ENCODE results near the gene TRIM41.

DNA sequence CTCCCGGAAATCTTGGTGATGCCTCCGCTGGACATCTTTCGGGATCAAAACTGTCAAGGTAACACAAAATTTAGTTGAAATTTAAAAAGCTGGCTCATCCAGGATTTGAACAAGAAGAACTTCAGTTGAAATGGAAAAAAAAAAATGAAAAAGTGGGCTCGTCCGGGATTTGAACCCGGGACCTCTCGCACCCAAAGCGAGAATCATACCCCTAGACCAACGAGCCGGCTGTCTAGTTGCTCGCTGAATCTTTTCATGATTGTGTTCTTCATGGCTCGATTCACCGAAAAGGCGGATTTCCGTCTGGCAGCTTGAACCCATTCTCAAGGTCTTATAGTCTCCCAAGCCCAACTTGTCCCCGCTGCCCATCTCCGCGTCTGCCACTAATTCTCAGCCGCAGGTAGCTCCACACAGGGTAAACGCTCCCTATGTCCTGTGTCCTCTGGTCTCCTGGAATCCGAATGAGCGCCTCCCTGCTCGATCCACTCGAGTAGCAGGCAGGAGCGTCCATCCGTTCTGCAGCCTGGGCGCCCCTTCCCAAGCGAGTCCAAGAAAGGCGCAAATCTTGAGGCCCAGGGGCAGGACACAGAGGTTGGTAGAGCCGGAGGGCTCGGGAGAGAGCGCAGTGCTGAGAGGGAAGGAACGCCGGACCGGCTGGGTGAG, 34.2 kb upstream of the TRIM41 start:
- peak; percentile 19; the same call in 1 of the 2 replicates for TF ChIP-seq TAF1 (IDR thresholded peaks at IDR 0.05; ENCODE audit: borderline replicate concordance, low read depth, low read length)
- TF ChIP-seq CTCF (IDR thresholded peaks at IDR 0.05): peak; percentile 12; the same call in 1 of the 2 replicates
